Adrenal gland (tissue), 5 donors: ENCODE data around the gene ZSCAN2.
A peak's percentile ranks its signal among the peaks of the same experiment; 100 is the strongest.

ENCODE experiments used
- POLR2A ChIP-seq, 2 donors: fragments of 450-650 bp; IDR thresholded peaks; one replicate each; pipeline ENCODE4 v1.6.1; 2017; ENCODE audit warnings: antibody characterized with exemption in 2 of 2, mild to moderate bottlenecking in 2 of 2, moderate library complexity in 1 of 2
- TF ChIP-seq, protein P1 (sequence below), 6 experiments: fragments of 450-650 bp in 4 of 6; fragments of 200-600 bp in 2 of 6; sonication (generic) in 1 of 6; IDR thresholded peaks; 1 replicate in 5 of 6; 2 replicates in 1 of 6; pipeline versions ENCODE4 v1.5.1 to v1.8.0; 2016 to 2021; ENCODE audit warnings: antibody characterized with exemption in 6 of 6, mild to moderate bottlenecking in 2 of 6, moderate library complexity in 1 of 6
- donor health status: DM: no; HTN: no; CAD: no.

DNA sequence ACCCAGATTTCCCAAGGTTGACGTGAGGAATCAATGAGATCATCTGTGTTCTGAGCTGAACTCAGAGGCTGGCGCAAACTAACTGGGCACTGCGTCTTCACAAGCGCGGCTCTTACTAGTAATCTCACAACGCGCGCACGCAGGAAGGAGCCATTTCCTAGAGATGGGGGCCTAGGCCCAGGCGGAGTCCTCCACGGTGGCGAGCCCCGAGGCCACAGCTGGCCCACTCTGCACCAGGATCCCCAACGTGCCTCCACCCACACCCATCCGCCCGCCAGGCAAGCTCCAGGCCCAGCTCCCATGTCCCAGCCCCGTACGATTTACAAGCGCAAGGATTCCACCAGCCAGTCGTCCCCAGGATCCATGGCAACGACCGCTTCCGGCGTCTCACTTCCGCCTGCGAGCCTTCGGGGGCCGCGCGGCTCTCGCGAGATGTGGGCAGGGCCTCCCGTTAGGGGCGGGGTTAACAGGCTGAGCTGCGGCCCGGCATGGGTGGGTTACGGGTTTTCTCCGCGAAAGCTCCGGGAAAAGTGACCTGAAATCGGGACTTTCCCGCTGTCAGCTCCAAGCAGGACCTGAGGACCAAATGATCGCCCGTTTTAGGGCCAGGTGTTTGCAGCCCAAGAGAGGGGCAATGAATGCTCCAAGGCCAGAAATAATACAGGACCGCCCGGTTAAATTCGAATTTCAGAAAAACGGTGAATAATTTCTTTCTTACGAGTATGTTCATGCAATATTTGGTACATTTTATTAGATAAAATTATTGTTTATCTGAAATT lies 53.3 kb downstream of the ZSCAN2 start, which contains the start of gene WDR73:
- TF ChIP-seq, protein P1, sequence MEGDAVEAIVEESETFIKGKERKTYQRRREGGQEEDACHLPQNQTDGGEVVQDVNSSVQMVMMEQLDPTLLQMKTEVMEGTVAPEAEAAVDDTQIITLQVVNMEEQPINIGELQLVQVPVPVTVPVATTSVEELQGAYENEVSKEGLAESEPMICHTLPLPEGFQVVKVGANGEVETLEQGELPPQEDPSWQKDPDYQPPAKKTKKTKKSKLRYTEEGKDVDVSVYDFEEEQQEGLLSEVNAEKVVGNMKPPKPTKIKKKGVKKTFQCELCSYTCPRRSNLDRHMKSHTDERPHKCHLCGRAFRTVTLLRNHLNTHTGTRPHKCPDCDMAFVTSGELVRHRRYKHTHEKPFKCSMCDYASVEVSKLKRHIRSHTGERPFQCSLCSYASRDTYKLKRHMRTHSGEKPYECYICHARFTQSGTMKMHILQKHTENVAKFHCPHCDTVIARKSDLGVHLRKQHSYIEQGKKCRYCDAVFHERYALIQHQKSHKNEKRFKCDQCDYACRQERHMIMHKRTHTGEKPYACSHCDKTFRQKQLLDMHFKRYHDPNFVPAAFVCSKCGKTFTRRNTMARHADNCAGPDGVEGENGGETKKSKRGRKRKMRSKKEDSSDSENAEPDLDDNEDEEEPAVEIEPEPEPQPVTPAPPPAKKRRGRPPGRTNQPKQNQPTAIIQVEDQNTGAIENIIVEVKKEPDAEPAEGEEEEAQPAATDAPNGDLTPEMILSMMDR (IDR thresholded peaks at IDR 0.05) = no peak
- TF ChIP-seq POLR2A (IDR thresholded peaks at IDR 0.05) = peak; percentile 22 to 81
